BE2C (cell line): ENCODE data around the gene ARFRP1.

Experiments used
- DNase-seq: peaks from one replicate; pipeline ENCODE4 v3.0.0-alpha.2; 2020
- H3K27me3 ChIP-seq: fragments of 250-450 bp; sonication (Bioruptor Pico); 2 replicates; pipeline ENCODE4 v1.5.1; 2020; ENCODE audit warnings: mild to moderate bottlenecking
- H3K36me3 ChIP-seq: fragments of 250-450 bp; sonication (Bioruptor Pico); 2 replicates; pipeline ENCODE4 v1.5.1; 2020; ENCODE audit warnings: mild to moderate bottlenecking
- H3K4me1 ChIP-seq: fragments of 250-450 bp; sonication (Bioruptor Pico); 2 replicates; pipeline ENCODE4 v1.5.1; 2020
- H3K4me3 ChIP-seq: 2 replicates; pipeline ENCODE4 v1.5.1; 2011; ENCODE audit warnings: low read depth, low read length
- H3K9me3 ChIP-seq: fragments of 250-450 bp; sonication (Bioruptor Pico); 2 replicates; pipeline ENCODE4 v1.5.1; 2020
- CTCF ChIP-seq: IDR thresholded peaks from 2 replicates; pipeline ENCODE4 v1.5.1; 2012; ENCODE audit warnings: mild to moderate bottlenecking, low read depth, low read length

The ARFRP1 gene

GRCh38 chr20:63752411-63753101, 44.8 kb upstream of the ARFRP1 start:
- peaks cover 7% of the 10 kb centered on the region for H3K4me1 ChIP-seq
- H3K27me3 ChIP-seq = no peaks in the 10 kb centered on the region
- no peak for TF ChIP-seq CTCF
- no peak overlapping the region for H3K4me3 ChIP-seq
- H3K36me3 ChIP-seq = no peaks in the 10 kb centered on the region
- H3K9me3 ChIP-seq = no peaks in the 10 kb centered on the region
- no peak for DNase-seq

- peaks cover 7% of the 10 kb centered on the region for H3K4me1 ChIP-seq
- H3K9me3 ChIP-seq = no peaks in the 10 kb centered on the region
- TF ChIP-seq CTCF = no peak
- DNase-seq = no peak
- H3K4me3 ChIP-seq = no peak overlapping the region
- no peaks in the 10 kb centered on the region for H3K27me3 ChIP-seq
- no peaks in the 10 kb centered on the region for H3K36me3 ChIP-seq
These were observed 43.9 kb upstream of the ARFRP1 start for GRCh38 chr20:63751471-63752271.

GRCh38 chr20:63750807-63751470, 43.2 kb upstream of the ARFRP1 start:
- Histone ChIP-seq H3K27me3 (no peaks in the 10 kb centered on the region), H3K4me3 (no peak overlapping the region), H3K4me1 (peaks cover 7% of the 10 kb centered on the region), H3K36me3 (no peaks in the 10 kb centered on the region), H3K9me3 (no peaks in the 10 kb centered on the region)
- TF ChIP-seq CTCF = no peak
- no peak for DNase-seq

GRCh38 chr20:63749597-63750508, 42.1 kb upstream of the ARFRP1 start:
- H3K9me3 ChIP-seq = no peaks in the 10 kb centered on the region
- no peak for TF ChIP-seq CTCF
- no peaks in the 10 kb centered on the region for H3K27me3 ChIP-seq
- H3K36me3 ChIP-seq = no peaks in the 10 kb centered on the region
- H3K4me3 ChIP-seq = no peak overlapping the region
- DNase-seq = no peak
- H3K4me1 ChIP-seq = peaks cover 7% of the 10 kb centered on the region

GRCh38 chr20:63748934-63749270, 41.1 kb upstream of the ARFRP1 start:
- no peak for DNase-seq
- H3K27me3 ChIP-seq = no peaks in the 10 kb centered on the region
- peaks cover 7% of the 10 kb centered on the region for H3K4me1 ChIP-seq
- no peak for TF ChIP-seq CTCF
- no peaks in the 10 kb centered on the region for H3K9me3 ChIP-seq
- H3K36me3 ChIP-seq = no peaks in the 10 kb centered on the region
- H3K4me3 ChIP-seq = no peak overlapping the region
